NB4 (cell line): ENCODE results near the gene ZNF366.

Experiments
- DNase-seq: peaks from one replicate; pipeline ENCODE4 v3.0.0; 2010; ENCODE audit warnings: low read depth
- H3K4me3 ChIP-seq: one replicate; pipeline ENCODE4 v1.5.1; 2011; ENCODE audit warnings: mild to moderate bottlenecking, low read depth, low read length, moderate library complexity
- CTCF ChIP-seq: IDR thresholded peaks from one replicate; pipeline ENCODE4 v1.5.1; 2012; ENCODE audit warnings: low read depth, low read length
- MAX ChIP-seq: IDR thresholded peaks from 2 replicates; pipeline ENCODE4 v1.6.1; 2011; ENCODE audit warnings: low read depth, low read length
- MYC ChIP-seq: IDR thresholded peaks from 2 replicates; pipeline ENCODE4 v1.6.1; 2011; ENCODE audit warnings: low read depth, low read length
- POLR2A ChIP-seq: IDR thresholded peaks from 2 replicates; pipeline ENCODE4 v1.6.1; 2011; ENCODE audit warnings: mild to moderate bottlenecking; ENCODE audit not compliant: insufficient read length; ENCODE audit errors: extremely low read depth

Gene ZNF366

GRCh38 chr5:72455476-72455875 lies 51.7 kb downstream of the ZNF366 start:
- TF ChIP-seq CTCF (no peak), POLR2A (no peak), MAX (no peak), MYC (no peak)
- no peak overlapping the region for H3K4me3 ChIP-seq
- DNase-seq, result no peak

- DNase-seq, result no peak
- TF ChIP-seq MAX, result no peak
- no peak for TF ChIP-seq POLR2A
- no peak for TF ChIP-seq MYC
- H3K4me3 ChIP-seq, result no peak overlapping the region
Measured at GRCh38 chr5:72454996-72455395, 52.2 kb downstream of the ZNF366 start.

GRCh38 chr5:72453246-72453775 lies 53.9 kb downstream of the ZNF366 start:
- no peak for DNase-seq
- no peak for TF ChIP-seq POLR2A
- TF ChIP-seq MAX, result no peak
- TF ChIP-seq MYC, result no peak
- no peak for TF ChIP-seq CTCF
- H3K4me3 ChIP-seq, result no peak overlapping the region

- TF ChIP-seq MYC (no peak), POLR2A (no peak), MAX (no peak), CTCF (no peak)
- DNase-seq, result no peak
- no peak overlapping the region for H3K4me3 ChIP-seq
Measured at GRCh38 chr5:72452515-72453245, 54.5 kb downstream of the ZNF366 start.

GRCh38 chr5:72451741-72452505 lies 55.3 kb downstream of the ZNF366 start:
- DNase-seq, result peak; percentile 95
- TF ChIP-seq MAX, result peak; percentile 14; the same call in 1 of the 2 replicates
- no peak for TF ChIP-seq POLR2A
- peak; percentile 33; the same call in 1 of the 2 replicates for TF ChIP-seq MYC
- no peak for TF ChIP-seq CTCF
- no peak overlapping the region for H3K4me3 ChIP-seq
